SH-SY5Y (cell line): ENCODE data around the gene NFIB.

Experiments
- GATA2 ChIP-seq: IDR thresholded peaks from 2 replicates; pipeline ENCODE4 v1.6.1; 2011; ENCODE audit warnings: mild to moderate bottlenecking, low read depth, low read length
- GATA3 ChIP-seq: IDR thresholded peaks from 2 replicates; pipeline ENCODE4 v1.6.1; 2011; ENCODE audit warnings: low read depth, mild to moderate bottlenecking, low read length, moderate library complexity

NFIB gene

DNA sequence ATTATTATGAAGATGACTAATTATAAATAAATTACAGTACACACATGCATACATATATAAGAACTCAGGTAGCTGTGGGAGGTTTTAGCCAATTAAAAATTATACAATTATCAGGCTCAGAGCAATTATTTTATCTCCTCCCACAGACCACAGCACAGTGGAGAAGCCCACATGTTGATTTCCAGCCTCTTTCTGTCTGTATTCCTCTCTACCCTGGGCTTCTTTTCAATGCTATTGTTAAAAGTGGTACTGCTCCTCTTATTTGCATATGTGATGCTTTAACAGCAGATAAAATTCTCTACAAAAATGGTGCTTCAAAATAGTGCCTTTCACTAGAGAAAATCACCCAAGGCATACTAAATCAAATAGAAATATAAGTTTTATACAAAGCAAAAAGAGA is 218.7 kb downstream of the NFIB start:
- TF ChIP-seq GATA3 (no peak), GATA2 (no peak)

GRCh38 chr9:14094491-14094890 is 219.4 kb downstream of the NFIB start:
- no peak for TF ChIP-seq GATA2
- no peak for TF ChIP-seq GATA3

GRCh38 chr9:14092344-14092743 is 221.6 kb downstream of the NFIB start:
- no peak for TF ChIP-seq GATA3
- no peak for TF ChIP-seq GATA2

DNA sequence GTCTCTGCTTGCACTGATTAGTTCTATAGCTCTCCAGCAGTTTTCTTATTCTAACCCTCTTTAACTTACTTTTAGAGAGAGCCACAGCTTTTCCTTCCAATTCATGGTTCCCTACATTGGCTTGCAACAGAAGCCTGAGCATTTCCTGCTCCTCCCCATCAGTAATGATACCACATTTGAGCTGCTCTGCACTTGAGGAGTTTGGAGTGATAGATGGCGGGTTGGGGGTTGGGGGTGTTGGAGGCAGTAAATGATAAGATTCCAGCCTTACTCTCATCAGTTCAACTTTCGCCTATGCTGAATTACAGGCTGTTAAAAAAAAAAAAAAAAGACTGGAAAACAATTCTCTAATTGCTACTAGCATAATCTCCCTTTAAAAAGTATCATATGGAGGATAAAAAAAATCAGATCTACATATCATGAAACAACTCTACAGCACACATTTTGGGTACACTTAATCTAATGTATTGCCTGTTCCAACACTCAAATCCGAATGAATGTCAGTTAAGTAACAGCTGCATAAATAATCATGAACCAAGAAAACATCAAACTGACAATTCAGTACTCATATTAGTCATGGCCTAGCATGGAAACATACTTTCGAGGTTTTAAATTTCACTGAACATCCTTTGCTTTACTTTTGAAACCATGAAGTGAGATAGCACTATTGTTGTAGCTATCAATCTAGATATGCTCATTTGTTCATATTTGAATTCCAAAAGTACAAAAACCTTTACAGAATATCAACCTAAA is 224.7 kb downstream of the NFIB start:
- TF ChIP-seq GATA3 (no peak), GATA2 (no peak)

DNA sequence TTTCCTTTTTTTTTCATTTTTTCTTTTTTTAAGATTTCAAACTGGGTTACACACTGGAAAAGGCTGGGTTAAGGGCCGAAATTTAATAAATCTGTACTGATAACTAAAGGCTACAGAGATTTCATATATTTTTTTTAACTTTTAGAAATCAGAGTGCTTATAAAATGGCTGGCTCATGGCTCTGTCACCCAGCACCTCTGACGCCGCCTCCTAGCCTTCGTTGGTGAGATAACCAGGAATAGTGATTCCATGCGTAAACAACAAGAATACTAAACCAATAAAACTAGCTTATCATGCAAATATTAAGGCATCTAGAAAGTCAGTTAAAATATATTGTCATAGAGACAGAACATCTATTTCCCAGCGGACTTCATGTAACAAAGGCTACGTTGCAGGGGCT is 226.4 kb downstream of the NFIB start:
- TF ChIP-seq GATA2 = no peak
- no peak for TF ChIP-seq GATA3

DNA sequence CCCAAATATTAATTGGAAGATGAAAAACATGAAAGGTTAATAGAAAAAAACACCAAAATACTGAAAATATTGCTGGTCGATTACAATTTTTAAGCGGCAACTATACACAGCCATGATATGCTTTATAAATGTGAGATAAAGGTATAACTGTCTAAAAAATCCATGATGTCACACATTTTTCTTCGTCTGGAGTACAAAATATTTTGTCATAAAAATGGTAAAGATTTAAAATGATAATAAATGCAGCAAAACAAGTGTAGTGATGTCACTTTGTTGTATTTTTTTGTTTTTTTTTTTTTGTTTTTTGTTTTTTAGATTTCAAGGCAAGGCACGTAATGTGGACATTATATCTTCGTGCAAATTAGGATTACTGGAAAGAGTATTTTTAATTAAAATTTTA is 227.4 kb downstream of the NFIB start:
- no peak for TF ChIP-seq GATA2
- TF ChIP-seq GATA3 = no peak

- TF ChIP-seq GATA2 (no peak), GATA3 (no peak)
These were observed 228.1 kb downstream of the NFIB start for GRCh38 chr9:14085810-14086209.

DNA sequence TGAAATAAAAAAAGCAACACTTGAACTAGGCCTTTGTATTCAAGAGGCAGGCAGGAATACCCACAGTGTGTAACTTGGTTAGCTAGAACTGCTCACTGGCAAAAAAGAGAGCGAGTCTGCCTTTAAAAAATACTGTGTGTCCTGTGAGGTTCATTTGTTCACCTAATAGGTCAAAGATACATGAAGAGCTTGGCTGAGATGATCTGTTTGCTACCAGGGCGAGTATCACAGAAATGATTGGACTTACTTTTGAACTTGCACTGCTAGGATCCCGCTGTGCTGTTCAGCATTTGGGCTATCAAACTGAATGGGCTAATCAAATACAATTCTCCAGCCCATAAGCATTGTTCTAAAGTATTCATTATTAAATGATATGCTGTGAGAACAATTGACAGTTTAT is 229.1 kb downstream of the NFIB start:
- TF ChIP-seq GATA2 = no peak
- no peak for TF ChIP-seq GATA3

- TF ChIP-seq GATA3 (no peak), GATA2 (no peak)
These were observed 230.6 kb downstream of the NFIB start for GRCh38 chr9:14083366-14083765.

GRCh38 chr9:14082732-14083131 is 231.2 kb downstream of the NFIB start:
- TF ChIP-seq GATA2 = no peak

DNA sequence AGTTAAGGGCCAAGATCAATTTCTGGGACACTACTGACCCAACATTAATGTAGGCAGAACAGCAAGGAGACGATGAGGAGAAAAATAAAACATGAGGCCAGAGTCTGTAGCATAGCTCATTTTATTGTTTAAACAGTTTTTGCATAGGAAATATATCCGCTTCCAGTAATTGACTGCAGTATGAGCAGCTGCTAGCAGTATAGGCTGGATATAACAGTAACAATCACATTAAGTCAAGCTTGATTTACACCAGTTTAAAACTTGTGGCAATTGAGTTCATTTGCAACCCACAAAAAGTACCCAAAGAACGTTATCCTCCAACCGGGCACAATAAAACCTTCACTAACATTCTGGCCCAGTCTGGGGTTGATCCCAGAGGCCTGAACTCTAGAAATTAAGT is 232.2 kb downstream of the NFIB start:
- TF ChIP-seq GATA2 (no peak), GATA3 (no peak)

DNA sequence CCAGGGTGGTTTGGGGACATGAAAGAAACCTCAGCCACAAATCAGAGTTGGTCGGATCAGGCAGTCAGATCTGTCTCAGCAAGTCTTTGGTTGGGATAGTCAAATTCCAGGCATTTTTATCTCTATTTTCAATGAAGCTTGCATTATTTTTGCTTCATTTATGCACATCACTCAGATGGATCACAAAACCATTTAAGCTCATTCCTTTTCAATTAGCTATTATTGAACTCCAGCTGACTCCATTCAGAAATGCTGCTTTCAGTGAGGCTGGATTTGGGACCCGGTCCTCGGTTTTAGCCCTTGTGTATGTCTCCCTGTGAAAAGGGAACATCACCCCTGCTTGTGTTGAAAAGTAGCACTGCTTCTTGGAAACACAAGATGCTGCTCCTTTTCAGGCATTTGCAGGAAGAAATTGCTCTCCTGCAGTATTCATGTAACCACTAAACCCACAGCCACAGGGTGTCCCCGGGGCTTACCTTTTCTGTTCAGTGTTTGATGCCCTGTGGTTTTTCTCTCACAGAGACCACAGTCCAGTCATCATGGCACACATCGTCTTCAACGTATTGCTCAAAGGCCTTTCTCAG is 232.9 kb downstream of the NFIB start:
- TF ChIP-seq GATA3 (no peak), GATA2 (no peak)

- no peak for TF ChIP-seq GATA2
- TF ChIP-seq GATA3 = no peak
These were observed 234.5 kb downstream of the NFIB start for GRCh38 chr9:14079440-14079839.

DNA sequence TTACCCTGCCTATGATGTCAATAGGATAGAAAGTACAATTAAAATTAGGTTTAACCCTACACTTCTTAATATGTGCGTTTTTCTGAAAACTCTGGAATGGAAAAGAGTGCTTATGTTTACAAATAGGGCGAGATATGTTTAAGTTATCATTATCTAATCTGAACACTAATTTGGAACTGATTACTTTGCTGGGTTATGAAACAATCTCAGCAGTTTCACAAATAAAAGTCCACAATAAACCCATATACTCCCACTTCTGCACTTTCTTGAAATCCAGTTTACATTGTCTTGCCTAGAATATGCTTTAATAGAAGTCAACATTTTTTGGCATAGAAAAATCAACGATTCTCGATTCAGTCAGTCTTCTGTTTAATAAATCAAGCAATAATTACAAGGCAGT is 236.3 kb downstream of the NFIB start:
- TF ChIP-seq GATA2 (no peak), GATA3 (no peak)

- no peak for TF ChIP-seq GATA2
These were observed 238.7 kb downstream of the NFIB start for GRCh38 chr9:14075218-14075617.

DNA sequence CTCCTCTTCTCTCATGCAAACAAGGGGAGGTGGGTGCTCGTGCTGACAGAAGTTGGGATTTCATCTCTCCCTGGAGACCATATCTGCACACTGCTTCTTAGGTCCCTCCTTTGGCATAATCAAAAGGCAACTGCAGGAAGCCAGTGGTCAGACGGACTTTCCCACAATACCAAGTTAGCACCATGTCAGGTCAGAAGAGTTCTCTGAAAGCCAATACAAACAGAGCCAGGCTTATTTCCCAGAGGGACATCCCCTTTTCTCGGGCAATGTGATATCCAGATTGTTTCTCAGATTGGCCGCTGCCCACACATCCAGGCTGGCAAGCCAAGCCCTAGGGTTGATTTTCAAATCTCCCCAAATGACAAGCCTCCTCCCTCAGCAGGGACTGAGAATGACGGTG is 241.1 kb downstream of the NFIB start:
- no peak for TF ChIP-seq GATA2

DNA sequence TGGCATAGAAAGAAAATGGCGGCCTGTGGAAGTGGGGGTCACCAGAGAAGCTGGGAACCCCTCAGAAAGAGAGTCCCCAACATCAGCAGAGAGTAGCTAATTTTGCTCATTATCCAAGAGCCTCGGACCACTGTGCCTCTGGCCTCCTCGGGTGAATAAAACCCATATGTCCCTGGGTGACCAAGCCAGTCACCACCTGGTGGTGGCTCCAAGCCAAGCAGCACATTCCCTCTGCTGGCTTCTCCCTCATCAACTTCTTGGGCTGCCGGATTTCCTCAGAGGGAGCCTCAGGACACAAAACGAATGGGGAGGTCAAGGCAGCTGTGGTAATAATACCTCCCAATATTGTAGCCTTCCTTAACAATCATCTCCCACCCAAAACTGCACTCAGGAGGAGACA is 242.5 kb downstream of the NFIB start:
- no peak for TF ChIP-seq GATA3
- no peak for TF ChIP-seq GATA2
